ENCODE measurements around the gene CMBL.
"Not testable (repeated sequence)": the region's sequence is repeated elsewhere in the genome, so short reads cannot be mapped to it uniquely, and the experiment has no call there.

CMBL gene

DNA sequence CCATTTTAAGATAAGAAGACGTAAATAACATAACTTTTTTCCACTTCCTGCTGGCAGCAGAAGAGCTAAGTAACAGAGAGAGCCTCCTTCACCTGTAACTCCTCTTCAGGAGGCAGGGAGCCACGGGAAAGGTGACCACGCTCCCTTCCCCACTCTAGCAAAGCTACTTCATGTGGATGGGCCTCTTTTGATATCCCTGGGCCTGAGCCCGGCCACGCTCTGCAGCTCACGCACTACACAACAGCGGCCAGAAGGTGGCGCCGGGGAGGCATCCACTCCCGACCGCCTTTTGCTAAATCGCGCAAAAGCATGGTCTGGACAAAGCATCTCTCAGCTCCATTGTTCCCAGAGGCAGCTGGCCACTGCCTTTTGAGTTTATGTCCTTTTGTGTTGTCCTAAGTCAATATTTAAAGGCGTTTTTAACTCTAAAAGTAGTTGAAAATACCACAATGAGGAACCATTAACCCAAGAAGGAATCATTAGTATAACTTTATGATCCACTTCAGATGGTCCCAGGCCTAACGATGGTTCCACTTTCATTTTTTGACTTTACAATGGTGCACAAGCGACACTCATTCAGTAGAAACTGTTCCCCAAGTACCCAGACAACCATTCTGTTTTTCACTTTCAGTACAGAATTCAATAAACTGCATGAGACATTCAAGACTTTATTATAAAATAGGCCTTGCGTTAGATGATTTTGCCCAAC, 23.6 kb downstream of the CMBL start:
- DNase-seq: peak; percentile 89

DNA sequence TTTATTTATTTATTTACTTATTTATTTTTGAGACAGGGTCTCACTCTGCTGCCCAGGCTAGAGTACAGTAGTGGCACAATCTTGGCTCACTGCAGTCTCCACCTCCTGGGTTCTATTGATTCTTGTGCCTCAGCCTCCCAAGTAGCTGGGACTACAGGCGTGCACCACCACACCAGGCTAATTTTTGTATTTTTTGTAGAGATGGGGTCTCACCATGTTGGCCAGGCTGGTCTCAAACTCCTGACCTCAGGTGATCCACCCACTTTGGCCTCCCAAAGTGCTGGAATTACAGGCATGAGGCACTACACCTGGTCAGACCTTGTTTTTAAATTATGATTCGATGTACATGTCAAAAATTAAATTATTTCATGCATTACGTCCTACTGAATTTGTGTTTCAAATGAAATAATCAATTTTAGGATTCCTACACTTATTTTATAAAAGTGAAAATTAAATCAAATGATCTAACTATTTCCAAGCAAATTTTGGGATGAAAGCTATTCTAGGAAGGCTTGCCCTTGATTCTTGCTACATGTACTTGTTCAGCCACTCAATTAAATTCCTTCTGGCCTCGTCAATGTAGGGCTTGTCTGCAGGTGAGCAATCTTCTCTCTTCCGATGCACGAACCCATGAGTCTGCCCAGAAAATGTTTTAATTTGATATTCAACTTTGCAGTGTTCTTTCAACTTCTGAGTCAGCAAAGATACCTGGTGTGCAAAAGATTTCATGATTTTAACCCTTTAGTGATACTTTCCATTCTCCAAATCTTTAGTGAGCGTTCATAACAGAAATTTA, 27.6 kb downstream of the CMBL start:
- DNase-seq: no peak

DNA sequence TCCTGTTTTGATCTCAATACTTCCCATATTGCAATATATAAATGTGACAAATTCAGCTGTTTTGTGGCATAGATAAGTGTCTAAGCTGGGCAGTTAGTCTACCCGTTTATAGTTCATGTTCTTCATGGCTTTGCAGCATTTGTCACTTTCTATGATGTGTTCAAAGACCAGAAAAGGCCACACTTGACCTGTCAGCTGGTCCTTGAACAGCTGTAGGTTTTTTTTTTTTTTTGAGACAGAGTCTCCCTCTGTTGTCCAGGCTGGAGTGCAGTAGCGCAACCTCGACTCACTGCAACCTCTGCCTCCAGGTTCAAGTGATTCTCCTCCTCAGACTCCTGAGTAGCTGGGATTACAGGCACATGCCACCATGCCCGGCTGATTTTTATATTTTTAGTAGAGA, 28.4 kb downstream of the CMBL start:
- DNase-seq: no peak

DNA sequence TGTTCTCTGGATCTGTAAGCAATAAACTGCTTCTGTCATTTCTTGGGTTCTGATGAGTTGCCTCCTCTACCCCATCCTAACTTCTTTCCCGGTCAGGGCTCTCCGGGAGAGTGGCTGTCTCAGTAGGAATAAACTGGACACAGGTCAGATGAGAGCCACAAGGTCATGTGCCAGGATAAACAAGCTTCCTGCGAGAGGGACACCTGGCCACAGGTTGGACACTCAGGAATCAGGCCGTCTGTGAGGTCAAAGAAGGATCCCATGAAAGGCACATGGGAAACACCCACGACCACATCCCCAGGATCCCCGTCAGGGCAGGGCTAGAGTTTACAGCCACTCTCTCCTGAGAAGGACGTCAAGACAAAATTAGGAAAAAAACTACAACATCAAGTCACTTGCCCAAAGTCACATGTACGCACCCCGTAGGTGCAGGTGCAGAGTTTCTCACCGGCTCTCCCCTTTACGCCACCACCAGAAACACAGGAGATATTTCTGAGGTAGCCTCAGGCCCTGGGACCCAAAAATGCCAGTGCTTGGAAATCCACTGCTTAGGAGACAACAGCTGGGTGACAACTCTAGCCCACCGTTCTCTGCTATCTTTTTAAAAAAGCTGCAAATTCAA, 28.9 kb downstream of the CMBL start:
- DNase-seq: no peak

DNA sequence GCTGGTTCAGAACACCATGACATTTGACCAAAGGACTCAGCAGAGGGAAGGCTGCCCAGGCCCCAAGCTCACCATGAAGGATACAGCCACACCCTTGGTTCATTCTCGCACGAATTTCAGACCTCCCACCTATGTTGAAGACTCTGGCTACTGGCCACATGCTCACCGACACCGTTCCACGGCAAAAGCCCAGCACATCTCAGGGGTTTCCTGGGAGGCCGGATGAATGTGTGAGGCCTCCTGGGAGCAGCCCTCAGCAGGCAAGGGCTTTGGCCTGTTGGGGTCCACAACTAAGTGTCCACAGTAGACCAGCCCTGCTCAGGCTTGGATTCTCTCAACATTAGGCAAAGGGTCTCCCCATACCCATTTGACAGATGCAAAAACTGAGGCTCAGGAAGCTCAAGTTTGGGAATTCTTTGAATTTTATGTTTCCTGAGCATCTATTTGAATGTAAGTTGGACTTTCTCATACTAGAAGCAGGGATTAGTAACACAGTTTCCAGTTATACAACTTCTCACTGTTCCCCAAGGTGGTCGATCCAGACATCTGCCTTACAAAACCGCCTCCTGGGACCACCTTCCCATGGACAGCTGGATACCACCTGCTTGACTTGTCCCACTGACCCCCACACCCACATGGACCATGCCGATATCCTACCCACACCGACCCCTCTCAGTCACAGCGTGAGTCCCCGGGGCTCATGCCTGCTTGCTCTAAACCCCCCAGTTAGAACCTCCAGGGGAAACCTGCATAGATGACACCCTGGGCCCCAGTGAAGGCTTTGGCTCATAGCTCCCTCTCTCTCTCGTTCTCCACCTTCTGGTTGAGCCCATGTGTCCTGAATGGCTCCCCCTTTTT, 29.7 kb downstream of the CMBL start:
- DNase-seq: no peak

DNA sequence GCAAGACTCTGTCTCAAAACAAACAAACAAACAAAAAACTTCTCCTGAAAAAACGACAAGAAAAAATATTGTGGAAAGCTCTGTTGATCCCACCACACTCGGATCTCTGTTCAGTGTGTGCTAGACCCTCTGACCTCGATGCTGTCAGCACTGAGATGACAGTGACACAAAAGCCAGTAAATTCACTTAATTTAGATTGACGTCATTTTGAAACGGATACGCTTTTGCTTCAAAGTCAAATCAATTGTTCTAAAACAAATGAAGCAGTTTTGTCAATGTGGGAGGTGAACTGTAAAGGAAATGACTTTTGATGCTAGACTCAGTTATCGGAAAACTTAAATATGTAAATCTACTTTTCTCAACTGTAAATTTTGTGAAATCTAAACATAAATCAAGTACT, 31.0 kb downstream of the CMBL start:
- no peak for DNase-seq

DNA sequence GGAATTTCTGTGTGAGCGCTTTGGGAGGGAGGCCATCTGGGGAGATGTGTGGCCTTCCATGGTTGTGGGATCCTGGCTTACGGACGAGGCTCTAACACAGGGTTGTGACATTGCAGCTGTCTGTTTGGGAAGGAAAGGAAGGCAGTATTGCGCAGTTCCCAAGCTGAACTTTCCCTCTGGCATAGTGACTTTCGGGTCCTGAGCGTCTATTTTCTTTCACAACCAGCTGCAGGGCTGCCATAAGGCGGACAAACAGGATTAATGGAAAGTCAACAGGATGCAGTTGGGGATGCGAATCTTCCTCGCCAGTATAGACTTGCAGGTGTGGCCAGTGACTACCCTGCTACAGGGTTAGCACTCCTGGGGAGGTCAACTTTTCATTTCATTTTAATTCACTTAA, 31.7 kb downstream of the CMBL start:
- no peak for DNase-seq

DNA sequence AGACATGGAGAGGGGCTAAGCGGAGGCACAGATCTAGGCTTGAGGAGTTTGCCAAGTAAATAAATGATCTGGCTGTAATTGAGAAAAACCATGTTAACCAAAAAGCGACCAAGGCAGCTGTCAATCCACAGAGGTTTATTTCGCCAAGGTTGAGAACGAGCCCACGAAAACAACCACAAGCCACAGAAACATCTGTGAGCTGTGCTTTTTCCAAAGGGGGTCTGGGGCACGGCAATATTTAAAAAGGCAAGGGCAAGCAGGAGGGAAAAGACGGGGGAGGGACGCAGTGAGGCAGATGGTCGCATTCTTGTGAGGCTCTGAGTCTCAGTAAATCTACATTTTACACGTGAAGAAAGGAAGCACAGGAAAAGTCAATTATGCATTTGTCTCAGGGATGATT, 32.2 kb downstream of the CMBL start:
- DNase-seq: no peak

DNA sequence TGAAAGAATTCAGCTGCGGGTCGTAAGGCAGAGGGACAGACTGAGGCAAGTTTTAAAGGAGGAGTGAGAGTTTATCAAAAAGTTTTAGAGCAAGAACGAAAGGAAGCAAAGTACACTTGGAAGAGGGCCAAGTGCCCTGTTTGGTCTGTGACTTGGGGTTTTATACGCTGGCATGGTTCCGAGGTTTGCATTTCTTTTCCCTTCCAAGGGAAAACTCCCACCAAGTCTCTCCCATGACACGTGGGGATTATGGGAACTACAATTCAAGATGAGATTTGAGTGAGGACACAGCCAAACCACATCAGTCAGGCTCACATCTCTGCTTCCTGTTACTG, 34.9 kb downstream of the CMBL start:
- not testable (repeated sequence) for DNase-seq

DNA sequence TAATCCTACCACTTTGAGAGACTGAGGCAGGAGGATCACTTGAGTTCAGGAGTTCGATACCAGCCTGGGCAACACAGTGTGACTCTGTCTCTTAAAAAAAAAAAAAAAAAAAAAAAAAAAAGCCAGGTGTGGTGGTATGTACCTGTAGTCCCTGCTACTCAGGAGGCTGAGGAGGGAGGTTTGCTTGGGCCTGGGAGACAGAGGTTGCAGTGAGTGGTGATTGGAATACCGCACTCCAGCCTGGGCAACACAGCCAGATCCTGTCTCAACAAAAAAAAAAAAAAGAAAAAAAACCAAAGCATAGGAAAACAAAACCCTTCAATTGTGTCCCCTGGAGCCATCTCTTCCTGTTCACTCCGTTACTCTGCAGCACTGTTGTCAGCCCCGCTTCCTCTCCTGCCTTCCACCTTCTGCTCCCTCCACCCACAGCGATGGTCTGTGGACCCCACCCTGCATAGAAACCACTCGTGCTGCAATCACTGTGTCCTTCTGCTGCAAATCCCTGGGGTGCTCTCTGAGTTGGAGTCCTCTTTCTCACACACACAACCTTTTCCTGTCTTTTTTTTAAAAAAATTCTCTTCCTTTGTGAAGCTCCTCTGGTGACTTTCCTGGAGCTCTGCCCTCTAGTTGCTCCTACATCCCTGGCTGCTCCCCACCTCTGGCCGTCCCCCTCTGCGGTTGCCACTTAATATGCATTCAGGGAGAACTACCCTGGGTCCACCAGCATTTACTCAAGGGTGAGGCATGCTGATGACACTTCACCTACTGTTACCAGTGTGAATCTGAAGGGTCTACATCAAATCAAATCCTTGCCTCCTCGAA, 35.4 kb downstream of the CMBL start:
- DNase-seq: no peak

DNA sequence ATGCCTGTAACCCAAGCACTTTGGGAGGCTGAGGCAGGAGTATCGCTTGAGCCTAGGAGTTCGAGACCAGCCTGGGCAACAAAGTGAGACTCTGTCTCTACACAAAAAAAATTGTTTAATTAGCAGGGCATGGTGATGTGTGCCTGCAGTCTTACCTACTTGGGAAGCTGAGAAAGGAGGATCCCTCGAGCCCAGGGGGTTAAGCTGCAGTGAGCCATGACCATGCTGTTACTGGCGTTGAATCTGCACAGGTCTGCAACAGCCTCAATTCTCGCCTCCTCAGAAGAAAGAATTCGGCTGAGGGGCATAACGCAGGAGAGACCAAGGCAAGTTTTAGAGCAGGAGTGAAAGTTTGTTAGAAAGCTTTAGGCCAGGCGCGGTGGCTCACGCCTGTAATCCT, 39.6 kb downstream of the CMBL start:
- no peak for DNase-seq

DNA sequence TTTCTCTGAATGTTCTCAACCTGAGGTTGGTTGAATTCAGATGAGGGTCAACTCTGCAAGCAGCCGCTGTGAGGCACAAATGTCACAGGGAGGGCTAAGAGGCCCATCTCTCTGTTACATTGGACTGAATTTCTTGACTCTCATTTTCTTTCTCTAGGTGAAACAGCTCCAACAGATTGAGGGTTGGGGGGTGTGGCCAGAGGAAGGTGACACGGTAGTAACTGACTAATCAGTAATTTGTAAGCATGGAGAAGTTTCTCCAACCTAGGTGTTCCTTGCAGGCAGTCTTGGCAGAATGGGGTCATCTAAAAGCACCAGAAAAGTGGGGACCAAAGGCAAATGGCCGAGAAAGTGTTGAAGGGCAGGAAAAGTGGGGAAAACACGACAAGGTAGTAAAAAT, 40.9 kb downstream of the CMBL start:
- DNase-seq: no peak

DNA sequence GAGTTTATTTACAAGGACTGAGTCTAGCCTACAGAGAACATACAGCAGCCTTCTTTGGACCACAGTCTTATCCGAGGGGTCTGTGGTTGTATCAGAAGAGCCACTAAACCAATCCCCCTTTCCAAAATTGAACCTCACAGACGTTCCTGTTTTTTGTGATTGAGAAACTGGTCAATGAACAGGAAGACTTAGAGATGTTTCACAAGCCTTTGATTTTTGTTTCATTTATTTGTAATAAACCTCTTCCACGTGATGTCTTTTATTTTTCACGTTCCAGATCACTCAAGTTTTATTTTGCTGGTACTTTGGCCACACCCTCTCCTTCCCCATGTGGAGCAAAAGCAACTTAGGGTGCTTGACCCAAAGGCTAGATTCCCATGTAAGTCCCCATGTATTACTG, 41.6 kb downstream of the CMBL start:
- DNase-seq: no peak

DNA sequence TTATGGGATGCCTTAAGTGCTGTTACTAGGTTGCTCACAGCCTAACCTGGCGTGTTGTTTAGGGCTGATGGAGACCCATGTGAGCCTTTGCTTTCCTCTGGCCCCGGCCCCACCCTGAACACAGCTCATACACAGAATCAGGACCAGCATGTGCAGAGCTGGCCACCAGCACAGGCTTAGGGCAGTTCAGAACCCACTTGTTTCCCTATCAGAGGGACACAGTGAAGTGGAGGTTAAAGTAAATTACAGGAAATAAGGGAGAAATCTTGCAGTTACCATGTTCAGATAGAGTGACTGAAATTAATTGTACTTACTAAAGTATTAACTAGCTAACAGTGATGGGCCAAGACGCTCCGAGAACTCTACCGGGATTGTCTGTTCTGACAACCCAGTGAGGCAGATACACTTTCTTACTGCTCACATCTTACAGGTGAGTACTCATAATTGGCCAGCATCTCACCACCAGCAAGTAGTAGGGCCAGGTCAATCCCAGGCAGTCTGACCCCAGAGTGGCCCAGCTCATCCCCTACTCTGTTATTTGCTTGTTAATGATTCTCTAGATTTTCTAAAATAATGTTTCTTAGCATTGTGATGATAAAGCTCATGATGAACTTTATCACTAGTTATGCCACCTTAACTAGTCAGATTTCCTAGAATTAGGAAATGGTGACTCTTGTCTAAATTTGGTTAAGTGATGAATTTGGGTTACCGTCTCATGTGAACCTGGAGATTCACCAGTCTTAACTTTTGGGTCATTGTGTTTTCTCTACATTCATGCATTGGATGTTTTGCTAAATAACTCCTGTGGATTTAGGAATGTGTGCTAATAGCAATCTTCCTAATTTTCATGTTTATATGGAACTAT, 42.2 kb downstream of the CMBL start:
- no peak for DNase-seq

DNA sequence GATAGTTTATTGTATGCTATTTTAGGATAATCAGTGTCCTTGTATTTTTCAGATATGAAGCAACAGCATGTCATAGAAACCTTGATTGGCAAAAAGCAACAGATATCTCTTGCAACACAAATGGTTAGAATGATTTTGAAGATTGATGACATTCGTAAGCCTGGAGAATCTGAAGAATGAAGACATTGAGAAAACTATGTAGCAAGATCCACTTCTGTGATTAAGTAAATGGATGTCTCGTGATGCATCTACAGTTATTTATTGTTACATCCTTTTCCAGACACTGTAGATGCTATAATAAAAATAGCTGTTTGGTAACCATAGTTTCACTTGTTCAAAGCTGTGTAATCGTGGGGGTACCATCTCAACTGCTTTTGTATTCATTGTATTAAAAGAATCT, 43.1 kb downstream of the CMBL start:
- no peak for DNase-seq

DNA sequence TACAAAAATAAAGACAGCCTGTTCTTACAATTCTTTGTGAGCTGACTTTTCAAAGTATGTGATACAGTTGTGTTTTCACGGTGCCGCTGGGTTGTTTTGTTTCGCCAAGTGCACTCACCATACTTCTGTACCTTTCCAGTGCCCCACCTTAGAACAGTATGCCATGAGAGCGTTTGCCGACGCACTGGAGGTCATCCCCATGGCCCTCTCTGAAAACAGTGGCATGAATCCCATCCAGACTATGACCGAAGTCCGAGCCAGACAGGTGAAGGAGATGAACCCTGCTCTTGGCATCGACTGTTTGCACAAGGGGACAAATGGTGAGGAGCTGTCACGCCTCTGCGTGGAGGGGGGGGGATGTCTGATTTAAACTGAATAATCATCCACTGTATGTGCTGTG, 44.7 kb downstream of the CMBL start:
- DNase-seq: no peak

DNA sequence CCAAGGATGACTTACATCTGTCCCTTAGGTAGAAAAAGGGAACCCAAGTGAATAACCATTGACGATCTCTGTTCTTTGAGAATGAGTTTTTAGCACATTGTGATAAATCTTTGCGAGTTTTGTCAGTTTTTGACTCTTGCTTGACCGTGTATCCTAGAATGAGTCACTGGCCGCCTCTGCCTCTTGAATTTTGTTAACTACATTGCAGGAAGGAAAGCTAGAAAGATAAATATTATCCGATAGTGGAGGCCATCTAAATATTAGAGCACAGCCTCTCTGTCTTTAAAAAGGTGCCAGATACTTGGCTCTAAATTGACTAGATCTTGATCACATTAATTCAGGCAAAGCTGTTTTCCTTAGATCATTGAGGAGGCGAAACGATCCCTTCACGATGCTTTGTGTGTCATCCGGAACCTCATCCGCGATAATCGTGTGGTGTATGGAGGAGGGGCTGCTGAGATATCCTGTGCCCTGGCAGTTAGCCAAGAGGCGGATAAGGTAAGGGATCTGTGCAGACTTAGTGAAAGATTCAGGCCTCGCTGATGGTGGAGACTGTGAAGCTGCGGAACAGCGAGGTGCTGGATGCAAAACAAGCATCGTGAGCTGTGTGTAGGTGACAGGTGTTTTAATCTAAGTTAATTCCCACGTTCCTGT, 45.5 kb downstream of the CMBL start:
- no peak for DNase-seq

DNA sequence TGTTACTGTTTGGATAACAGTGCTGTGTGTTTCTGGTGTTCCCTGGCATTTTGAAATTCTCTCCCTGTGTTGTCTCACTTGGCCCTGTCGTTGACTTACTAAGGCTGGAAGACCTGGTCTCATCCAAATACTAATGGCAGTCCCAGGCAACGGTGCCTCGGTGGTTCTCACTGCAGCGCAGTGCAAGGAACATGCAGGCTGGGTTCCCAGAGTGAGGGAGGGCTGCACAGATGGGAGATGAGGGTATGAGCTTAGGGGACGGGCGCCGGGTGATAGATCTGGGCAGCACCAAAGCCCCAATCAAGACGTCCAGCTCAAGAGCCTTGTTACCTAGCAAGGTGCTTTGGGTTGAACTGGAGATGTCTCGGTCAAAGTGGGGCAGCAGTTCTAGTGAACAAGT, 46.6 kb downstream of the CMBL start:
- DNase-seq: no peak

DNA sequence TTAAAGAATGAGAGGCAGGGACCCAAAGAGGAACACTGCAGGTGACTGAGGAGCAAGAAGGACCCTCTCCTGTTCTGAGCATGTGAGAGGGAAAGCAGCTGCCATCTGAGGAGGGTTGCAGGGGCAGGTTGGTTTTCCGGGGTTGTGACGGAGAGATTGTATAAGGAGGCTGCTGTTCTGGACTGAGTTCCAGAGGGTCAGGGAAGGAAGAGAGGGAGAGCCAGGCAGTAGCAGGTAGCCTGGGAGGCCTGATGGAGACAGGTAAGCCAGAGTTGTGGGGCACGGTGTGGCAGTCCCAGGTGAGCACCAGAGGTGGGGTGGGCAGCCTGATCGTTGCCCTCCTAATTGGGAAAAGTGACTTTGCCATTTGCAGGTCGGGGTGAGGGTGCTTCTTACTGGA, 47.8 kb downstream of the CMBL start:
- DNase-seq: no peak

DNA sequence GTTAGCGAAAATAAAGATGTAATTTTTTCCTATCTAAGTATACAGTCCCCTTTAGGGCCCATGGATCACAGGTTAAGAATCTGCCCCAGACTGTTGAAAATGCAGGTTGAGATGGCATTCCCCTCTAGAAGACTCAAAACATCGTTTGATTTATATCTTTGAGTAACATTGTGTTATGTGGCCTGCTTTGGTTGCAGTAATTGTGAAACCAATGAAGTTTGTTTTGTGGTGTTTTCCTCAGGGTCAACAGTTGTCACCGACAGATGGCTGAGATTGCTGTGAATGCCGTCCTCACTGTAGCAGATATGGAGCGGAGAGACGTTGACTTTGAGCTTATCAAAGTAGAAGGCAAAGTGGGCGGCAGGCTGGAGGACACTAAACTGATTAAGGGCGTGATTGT, 49.8 kb downstream of the CMBL start:
- DNase-seq: peak; percentile 31

DNA sequence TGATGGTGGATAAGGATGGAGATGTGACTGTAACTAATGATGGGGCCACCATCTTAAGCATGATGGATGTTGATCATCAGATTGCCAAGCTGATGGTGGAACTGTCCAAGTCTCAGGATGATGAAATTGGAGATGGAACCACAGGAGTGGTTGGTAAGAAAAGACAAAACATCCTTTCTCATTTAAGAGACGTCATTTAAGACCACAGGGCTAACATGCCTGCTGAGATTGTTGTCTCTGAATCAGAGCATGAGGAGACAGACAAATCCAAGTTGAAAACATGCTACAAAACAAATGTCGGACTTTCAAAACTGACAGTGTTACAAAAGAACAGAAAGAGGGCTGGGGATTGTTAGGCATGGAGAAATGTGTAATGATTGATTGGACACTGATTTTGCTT, 53.0 kb downstream of the CMBL start:
- DNase-seq: no peak
